Stimulated activated CD8-positive, alpha-beta memory T cell treated with anti-CD3 and anti-CD28 coated beads, Interleukin-12 subunit alpha, Interleukin-12 subunit beta, amount 100 ng/mL, for 4 hours (primary cell): Measurements from ENCODE around the gene DAPK2.

ENCODE experiments used
- DNase-seq: peaks from one replicate; pipeline ENCODE4 v3.0.0-alpha.2; 2020; ENCODE audit warnings: low read depth

The DAPK2 gene

DNA sequence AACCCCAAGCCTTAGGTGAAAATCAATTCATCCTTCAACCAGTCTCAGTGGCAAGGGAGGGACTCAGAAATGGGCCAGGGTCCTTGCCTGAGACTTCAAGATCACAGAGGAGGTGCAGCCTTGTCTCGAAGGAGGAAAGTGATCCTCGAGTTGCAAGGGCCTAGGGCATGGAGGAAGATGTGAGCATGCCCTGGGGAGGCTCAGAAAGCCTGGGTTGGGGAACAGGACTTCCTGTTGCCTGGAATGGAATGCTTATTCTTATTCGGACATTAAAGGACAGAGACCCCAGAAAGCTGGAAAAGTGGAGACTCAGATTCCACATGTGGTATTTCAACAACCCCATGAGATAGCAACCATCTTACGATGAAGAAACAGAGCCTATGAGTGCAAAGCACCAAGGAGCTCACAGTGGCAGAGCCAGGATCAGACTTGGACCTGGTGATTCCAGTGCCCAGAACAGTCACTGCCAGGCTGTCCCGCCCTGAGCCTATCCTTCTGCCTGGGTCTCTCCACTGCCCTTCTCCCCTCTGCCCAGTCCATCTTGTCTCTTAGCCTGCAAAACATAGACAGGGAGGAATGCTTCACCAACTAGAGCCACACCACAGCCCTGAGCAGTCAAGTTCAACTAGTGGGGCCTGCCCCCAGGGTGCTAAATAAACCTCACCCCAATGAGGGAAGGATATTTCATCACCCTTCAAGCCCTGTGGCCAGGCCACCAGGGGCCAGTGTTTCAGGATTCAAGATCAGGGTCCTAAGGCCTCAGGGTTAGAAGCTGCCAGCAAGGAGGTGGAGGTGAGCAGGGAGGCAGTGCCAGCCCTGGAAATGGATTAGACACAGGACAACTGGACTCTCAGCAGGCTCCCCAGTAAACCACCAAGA, 21.9 kb downstream of the DAPK2 start:
- DNase-seq, result no peak

GRCh38 chr15:64023220-64023619, 23.1 kb downstream of the DAPK2 start:
- DNase-seq, result no peak

DNA sequence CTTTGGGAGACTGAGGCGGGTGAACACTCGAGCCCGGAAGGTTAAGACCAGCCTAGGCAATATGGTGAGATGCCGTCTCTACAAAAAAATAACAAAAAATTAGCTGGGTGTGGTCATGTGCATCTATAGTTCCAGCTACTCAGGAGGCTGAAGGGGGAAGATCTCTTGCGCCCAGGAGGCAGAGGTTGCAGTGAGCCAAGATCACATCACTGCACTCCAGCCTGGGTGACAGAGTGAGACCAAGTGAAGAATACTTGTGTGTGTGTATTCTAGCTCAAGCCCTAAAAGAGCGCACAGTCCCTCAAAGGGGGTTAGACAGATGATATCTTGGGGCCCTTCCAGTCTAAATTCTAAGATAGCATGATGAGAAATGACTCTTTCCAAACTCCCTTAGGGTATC, 23.7 kb downstream of the DAPK2 start:
- DNase-seq, result no peak

DNA sequence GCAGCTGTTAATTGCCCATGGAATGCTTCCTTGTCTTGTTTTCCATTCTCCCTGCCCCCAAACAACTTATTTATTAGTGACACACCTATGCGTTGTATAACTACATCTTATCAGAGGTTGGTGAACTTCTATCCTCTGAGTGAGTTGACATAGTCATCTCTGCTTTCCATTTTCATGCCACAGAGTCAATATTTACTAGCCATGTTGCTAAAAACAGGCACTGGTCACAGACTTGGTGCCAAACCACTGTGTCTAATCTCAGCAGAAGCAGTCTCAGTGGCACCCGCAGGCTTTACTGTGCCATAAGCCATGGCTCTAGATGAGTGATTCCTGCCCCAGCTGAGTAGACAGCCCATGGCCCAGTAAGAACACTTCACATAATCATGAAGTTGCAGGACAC, 26.5 kb downstream of the DAPK2 start:
- DNase-seq, result no peak

DNA sequence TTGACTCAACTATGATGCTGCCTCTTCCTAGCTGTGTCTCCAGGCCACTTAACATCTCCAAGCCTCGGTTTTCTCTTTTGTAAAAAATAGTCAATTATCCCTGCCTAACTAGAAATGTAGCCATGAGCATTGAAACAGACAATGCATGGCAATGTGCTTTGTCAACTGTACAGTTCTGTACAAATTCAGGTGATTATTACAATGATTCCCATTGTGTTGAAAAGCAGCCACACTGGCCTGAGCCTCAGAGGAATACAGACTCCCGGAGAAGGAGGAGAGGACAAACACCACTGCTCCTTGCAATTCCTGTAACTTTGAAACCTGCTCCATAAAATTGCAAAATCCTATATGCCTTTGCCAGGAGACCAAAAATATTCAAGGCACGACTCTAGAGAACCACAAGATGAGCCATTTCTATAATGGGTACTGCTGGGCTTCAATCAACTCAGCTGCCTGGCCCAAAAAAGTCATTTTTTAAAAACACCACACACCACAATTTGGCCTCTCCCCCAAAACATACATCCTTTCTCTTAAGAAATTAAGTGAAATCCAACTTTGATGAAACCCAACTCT, 28.6 kb downstream of the DAPK2 start:
- no peak for DNase-seq

DNA sequence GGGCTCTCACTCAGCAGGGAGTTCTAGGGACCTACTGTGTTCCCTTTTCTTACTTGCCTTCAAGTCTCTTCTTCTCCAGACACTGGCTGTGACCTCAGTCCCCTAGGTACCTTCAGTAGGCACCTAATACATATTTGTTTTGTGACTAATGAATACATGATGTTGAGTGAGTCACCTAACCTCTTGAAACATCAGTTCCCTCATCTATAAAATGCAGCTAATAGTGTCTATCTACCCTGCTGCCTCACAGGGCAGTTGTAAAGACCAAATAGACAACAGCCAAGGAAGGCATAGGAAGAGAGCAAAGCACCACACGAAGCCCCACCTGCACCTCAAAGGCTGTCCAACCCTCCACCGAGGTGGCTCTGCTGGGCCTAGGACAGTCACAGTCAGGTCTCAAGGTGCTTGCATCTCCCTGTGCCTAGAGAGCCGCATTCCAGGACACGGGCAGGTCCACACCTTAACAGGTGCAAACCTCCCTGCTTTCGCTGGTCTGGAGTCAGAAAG, 29.1 kb downstream of the DAPK2 start:
- no peak for DNase-seq

DNA sequence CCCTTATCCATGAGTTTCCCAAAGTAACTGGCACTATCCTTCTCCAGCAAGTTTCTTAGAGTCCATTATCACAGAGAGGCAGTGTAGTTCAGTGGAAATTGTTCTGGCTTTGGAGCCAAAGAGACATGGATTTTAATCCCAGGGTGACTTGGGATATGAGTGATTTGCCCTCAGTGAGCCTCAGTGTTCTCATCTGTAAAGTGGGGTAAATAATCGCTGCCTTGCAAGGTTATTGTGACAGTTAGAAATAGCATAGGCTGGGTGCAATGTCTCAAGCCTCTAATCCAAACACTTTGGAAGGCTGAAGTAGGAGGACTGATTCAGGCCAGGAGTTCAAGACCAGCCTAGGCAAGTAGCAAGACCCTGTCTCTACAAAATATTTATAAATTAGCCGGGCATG, 30.0 kb downstream of the DAPK2 start:
- no peak for DNase-seq

DNA sequence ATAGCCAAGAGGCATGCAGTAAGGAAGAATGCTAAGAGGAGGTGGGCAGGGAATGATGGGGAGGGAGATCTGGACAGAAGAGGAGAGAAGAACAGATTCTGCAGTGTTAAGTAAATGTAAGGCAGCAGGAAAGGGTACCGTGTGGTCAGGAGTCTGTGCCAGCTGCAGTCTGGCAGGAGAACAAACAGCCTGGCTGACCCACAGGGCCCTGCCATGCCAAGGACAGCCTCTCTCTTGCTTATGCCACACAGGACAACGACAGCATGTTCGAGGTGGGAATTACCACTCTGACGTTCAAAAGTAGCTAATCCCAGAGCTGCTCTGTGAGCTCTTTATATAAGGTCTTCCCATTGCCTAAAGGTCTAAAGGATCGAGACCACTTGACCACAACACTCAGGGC, 31.3 kb downstream of the DAPK2 start:
- no peak for DNase-seq

GRCh38 chr15:64013179-64014062, 32.9 kb downstream of the DAPK2 start:
- DNase-seq, result no peak

- no peak for DNase-seq
Observed at GRCh38 chr15:64011736-64012135, 34.5 kb downstream of the DAPK2 start.

GRCh38 chr15:64010719-64011118, 35.6 kb downstream of the DAPK2 start:
- peak; percentile 73 for DNase-seq

DNA sequence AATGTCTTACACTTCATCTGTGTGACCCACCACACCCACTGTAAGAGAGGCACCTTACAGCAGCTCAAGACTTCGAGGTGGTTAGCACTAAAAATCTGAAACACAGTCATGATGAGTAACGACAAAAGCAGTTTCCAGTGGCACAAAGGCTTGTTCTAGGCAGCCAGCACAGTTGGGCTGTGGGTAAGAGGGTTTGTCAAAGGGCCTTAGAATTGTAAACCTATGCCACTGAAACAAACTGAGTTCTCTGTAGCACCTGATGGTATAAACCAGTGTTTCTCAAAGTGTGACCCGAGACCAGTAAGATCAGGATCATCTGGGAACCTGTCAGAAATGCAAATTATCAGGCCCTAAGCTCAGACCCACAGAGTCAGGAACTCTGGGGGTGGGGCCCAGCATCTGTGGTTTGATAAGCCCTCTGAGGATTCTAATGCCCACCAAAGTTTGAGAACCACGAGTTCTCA, 36.5 kb downstream of the DAPK2 start:
- peak; percentile 27 for DNase-seq

DNA sequence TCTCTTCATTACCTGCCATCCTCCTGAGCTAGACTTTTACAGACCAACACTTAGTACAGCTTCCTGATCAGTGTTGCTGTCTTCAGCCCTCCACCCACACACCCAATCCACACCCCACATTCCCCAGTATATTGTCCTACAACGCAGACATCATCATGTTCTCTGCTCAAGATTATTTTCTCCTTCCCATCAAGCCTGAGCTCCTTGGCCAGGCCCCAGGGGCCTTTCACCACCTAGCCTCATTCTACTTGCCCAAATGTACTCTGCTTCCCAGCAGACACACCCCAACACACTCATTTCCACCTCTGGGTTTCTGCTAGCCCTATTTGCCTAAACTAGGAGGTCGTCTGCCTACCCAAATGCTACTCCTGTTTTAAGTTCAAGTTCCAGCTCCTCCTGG, 37.0 kb downstream of the DAPK2 start:
- no peak for DNase-seq

GRCh38 chr15:64008177-64008576, 38.1 kb downstream of the DAPK2 start:
- DNase-seq, result no peak

GRCh38 chr15:64006642-64007041, 39.6 kb downstream of the DAPK2 start:
- DNase-seq, result no peak

DNA sequence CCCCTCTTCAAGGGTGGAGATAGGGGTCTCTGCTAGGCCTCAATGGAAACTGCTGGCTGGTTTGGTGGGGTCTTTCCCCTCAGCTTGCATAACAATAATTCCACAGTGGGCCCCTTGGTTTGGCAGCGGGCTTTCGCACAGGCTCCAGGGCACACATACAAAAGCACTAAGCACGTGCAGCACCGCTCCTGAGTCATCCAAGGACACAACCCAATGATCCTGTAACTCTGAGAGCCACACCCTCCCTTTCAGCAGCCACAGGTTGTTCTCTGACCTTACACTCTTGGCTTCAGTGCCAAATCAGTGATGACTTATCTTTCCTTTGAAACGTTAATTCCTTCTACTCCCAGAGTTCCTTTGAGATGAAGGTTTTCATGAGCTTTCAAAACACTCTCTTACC, 41.7 kb downstream of the DAPK2 start:
- no peak for DNase-seq

- DNase-seq, result no peak
Observed at GRCh38 chr15:64004056-64004455, 42.2 kb downstream of the DAPK2 start.

DNA sequence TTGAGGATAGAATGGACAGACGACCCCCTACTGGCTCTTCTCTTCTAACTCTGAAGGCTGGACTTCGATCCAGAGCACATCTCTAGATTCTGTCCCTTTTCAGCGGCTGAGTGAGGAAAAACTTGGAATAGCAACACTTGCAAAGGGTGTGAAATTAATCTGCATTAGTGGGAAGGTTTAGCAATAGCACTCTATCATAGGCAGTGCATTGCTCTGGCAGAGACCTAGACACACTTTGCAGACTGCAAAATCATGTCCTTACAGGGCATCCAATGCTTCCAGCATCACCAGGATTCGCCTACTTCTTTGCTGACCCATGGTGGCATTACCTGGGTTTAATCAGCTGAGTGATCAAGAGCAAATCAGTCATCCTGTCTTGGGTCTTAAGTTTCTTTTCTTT, 43.1 kb downstream of the DAPK2 start:
- no peak for DNase-seq

DNA sequence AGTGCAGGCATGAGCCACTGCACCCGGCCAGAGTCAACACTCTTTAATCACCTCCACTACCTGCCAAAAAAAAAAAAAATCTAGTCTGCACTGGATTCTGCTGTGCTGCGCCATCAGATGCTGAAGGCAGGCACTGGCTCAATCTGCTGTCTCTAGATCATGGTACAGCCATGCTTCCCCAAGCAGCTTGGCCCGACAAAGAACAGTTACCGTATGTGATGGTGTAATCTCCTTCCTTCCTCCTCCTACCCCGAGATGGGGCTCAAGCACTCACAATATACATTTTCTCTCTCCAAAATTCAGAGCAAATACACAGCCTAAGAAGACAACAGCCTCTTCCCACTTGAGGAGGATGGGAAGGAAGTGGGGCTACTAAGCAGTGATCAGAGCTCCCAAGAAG, 45.1 kb downstream of the DAPK2 start:
- DNase-seq, result no peak

- no peak for DNase-seq
Observed at GRCh38 chr15:64000183-64000951, 45.9 kb downstream of the DAPK2 start.

DNA sequence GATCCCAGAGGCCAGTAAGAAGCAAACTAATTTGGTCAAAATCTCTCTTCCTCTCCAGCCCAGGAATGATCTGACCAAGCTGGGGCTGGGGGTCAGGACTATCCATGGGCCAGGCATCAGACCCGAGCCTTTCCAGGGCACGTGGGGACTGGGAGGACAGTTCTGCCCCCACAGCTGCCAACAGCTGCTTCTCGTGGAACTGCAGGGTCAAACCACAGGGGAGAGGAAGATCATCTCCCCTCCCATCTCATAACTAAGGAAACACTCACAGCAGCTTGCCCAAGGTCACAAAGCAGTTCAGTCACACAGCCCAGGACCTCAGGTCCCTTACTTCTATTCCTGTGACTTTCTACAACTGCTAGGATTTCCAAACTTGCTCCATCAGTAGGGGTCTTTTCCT, 47.1 kb downstream of the DAPK2 start:
- DNase-seq, result no peak

DNA sequence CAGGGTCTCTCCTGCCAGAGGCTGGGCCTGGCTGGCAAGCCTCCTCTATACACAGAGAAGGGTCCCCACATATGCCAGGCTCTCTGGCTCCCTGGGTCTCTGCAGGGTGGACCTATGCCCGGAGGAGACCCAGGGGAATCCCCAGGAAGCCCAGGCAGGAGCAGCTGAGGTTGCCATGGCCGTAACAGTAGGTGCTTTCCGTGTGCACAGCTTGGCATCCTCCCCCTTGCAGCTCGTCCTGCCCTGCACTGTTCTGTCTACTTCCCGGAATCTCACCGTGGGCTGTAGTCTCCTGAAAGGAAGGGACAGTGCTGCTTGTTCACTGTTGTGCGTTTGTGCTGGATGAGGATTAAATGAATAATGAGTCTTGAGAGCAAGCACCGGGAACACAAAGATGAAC, 47.8 kb downstream of the DAPK2 start:
- no peak for DNase-seq
